OCI-LY7 (cell line): Measurements from ENCODE around the gene CXCL16. TPM values are rescaled to one million over a fixed set of nuclear protein-coding genes. Genes with fewer than 3 reads are reported as not detected.

Experiments
- BruUV-seq: library from RNA; stranded (reverse); fragments of 400-500 nt; replicated peaks from 2 replicates; lab custom pipeline; 2021; lab: Mats Ljungman, UMichigan
- CTCF ChIA-PET: fragments of 300-600 bp; sonication (Branson Sonifier 250); formaldehyde crosslinking; loops from one replicate; lab custom pipeline; 2022; ENCODE audit warnings: antibody characterized with exemption; ENCODE audit not compliant: unreplicated experiment; lab: Charles Lee
- POLR2A ChIA-PET: fragments of 300-600 bp; sonication (Branson Sonifier 250); formaldehyde crosslinking; loops from one replicate; lab custom pipeline; 2022; ENCODE audit warnings: antibody characterized with exemption; lab: Charles Lee
- DNase-seq: peaks from one replicate; pipeline ENCODE4 v3.0.0-alpha.2; 2015; ENCODE audit warnings: low spot score
- H2AFZ ChIP-seq: fragments of 200-600 bp; sonication (generic), shearing (Covaris generic); 2 replicates; pipeline ENCODE4 v1.6.1; 2014; ENCODE audit warnings: mild to moderate bottlenecking, antibody characterized with exemption, low read length, moderate library complexity
- H3K27ac ChIP-seq: fragments of 200-600 bp; sonication (generic); 2 replicates; pipeline ENCODE4 v1.5.1; 2014; ENCODE audit warnings: mixed run types, low read depth, mild to moderate bottlenecking, moderate library complexity, low read length, inconsistent platforms; ENCODE audit not compliant: poor library complexity, severe bottlenecking
- H3K36me3 ChIP-seq: fragments of 200-600 bp; sonication (generic); 2 replicates; pipeline ENCODE4 v1.6.1; 2014; ENCODE audit warnings: mild to moderate bottlenecking, antibody characterized with exemption, low read length, moderate library complexity, mixed read lengths; ENCODE audit not compliant: insufficient read depth
- H3K4me1 ChIP-seq: fragments of 200-600 bp; sonication (generic); 2 replicates; pipeline ENCODE4 v1.5.1; 2014; ENCODE audit warnings: mild to moderate bottlenecking, low read length; ENCODE audit not compliant: insufficient read depth, poor library complexity, severe bottlenecking
- H3K4me2 ChIP-seq: fragments of 200-600 bp; sonication (generic); 2 replicates; pipeline ENCODE4 v1.6.1; 2014; ENCODE audit warnings: mild to moderate bottlenecking, low read length
- H3K4me3 ChIP-seq: fragments of 200-600 bp; sonication (generic); 2 replicates; pipeline ENCODE4 v1.5.1; 2014; ENCODE audit warnings: mild to moderate bottlenecking, low read depth, low read length; ENCODE audit not compliant: poor library complexity, severe bottlenecking
- H3K79me2 ChIP-seq: fragments of 200-600 bp; sonication (generic); 2 replicates; pipeline ENCODE4 v1.6.1; 2016; ENCODE audit warnings: low read depth, mild to moderate bottlenecking, low read length, moderate library complexity, mixed read lengths; ENCODE audit not compliant: insufficient read depth
- H3K9me2 ChIP-seq: fragments of 200-600 bp; sonication (generic); 2 replicates; pipeline ENCODE4 v1.6.1; 2016; ENCODE audit warnings: mild to moderate bottlenecking, low read length, mixed read lengths; ENCODE audit not compliant: insufficient read depth
- H3K9me3 ChIP-seq: fragments of 200-600 bp; sonication (generic); 2 replicates; pipeline ENCODE4 v1.6.1; 2014; ENCODE audit warnings: mild to moderate bottlenecking, mixed run types, low read length, mixed read lengths
- H4K20me1 ChIP-seq: fragments of 200-600 bp; sonication (generic); 2 replicates; pipeline ENCODE4 v1.6.1; 2014; ENCODE audit warnings: mild to moderate bottlenecking, antibody characterized with exemption, low read length, moderate library complexity, mixed read lengths; ENCODE audit not compliant: insufficient read depth
- CTCF ChIP-seq: fragments of 200-600 bp; sonication (generic); conservative IDR thresholded peaks from 2 replicates; pipeline ENCODE4 v1.5.1; 2014; ENCODE audit warnings: mild to moderate bottlenecking, antibody characterized with exemption, low read length, moderate library complexity, mixed read lengths
- EZH2phosphoT487 ChIP-seq: fragments of 200-600 bp; sonication (generic); IDR thresholded peaks from 2 replicates; pipeline ENCODE4 v1.6.1; 2018; ENCODE audit warnings: low read depth, borderline replicate concordance, mild to moderate bottlenecking, mixed run types, antibody characterized with exemption, low read length, moderate library complexity, mixed read lengths
- intact Hi-C: fragments of 100-400 bp; cut with micrococcal nuclease; formaldehyde crosslinking; loops from one replicate; pipeline ENCODE4 v1.10.0; 2022; ENCODE audit not compliant: unreplicated experiment
- total RNA-seq, 2 experiments: library from RNA; depleted of rRNA in 1 of 2; stranded (reverse); fragments of >200 nt in 1 of 2; shearing (Covaris generic) in 1 of 2; gene quantifications; 2 replicates each; pipeline ENCODE4 v1.2.3, GENCODE V29; 2014 to 2022

The CXCL16 gene
- total RNA-seq, 2 experiments from 2014 or later: not detected

- H3K9me2 ChIP-seq: no peaks in the 10 kb centered on the region
- no peaks in the 10 kb centered on the region for H3K4me1 ChIP-seq
- H3K4me2 ChIP-seq: no peak overlapping the region
- intact Hi-C loops: no loop called here
- BruUV-seq: no TSS peak
- H3K79me2 ChIP-seq: no peaks in the 10 kb centered on the region
- H3K36me3 ChIP-seq: peaks cover 37% of the 10 kb centered on the region
- DNase-seq: no peak
- no peak overlapping the region for H3K4me3 ChIP-seq
- H3K27ac ChIP-seq: no peak overlapping the region
- ChIA-PET POLR2A (no interaction called here), CTCF (interaction anchor here (0.9 kb wide), 1 partner anchor 71 kb away, joined by 3 read pairs; no protein-coding TSS in a partner anchor)
- no peaks in the 10 kb centered on the region for H4K20me1 ChIP-seq
- TF ChIP-seq EZH2phosphoT487 (no peak), CTCF (no peak)
- H2AFZ ChIP-seq: no peak overlapping the region
- no peaks in the 10 kb centered on the region for H3K9me3 ChIP-seq
Observed at GRCh38 chr17:4721203-4722135, 18.3 kb downstream of the CXCL16 start.

GRCh38 chr17:4720787-4721186 is 18.9 kb downstream of the CXCL16 start:
- Histone ChIP-seq H3K4me2 (no peak overlapping the region), H3K36me3 (peaks cover 43% of the 10 kb centered on the region), H3K4me3 (no peak overlapping the region), H4K20me1 (no peaks in the 10 kb centered on the region), H3K9me3 (no peaks in the 10 kb centered on the region), H3K79me2 (no peaks in the 10 kb centered on the region), H2AFZ (no peak overlapping the region), H3K4me1 (no peaks in the 10 kb centered on the region), H3K27ac (no peak overlapping the region), H3K9me2 (no peaks in the 10 kb centered on the region)
- TSS peak; percentile 98 for BruUV-seq
- CTCF ChIA-PET: no interaction called here
- POLR2A ChIA-PET: no interaction called here
- intact Hi-C loops: no loop called here
- no peak for DNase-seq
- TF ChIP-seq EZH2phosphoT487 (no peak), CTCF (no peak)

GRCh38 chr17:4719684-4720221 is 20.0 kb downstream of the CXCL16 start:
- Histone ChIP-seq H3K9me3 (no peaks in the 10 kb centered on the region), H3K27ac (no peak overlapping the region), H4K20me1 (no peaks in the 10 kb centered on the region), H3K4me2 (no peak overlapping the region), H3K36me3 (peaks cover 51% of the 10 kb centered on the region), H3K4me3 (no peak overlapping the region), H3K79me2 (no peaks in the 10 kb centered on the region), H3K9me2 (no peaks in the 10 kb centered on the region), H2AFZ (no peak overlapping the region), H3K4me1 (peaks cover 5% of the 10 kb centered on the region)
- DNase-seq: no peak
- POLR2A ChIA-PET: no interaction called here
- intact Hi-C loops: no loop called here
- no peak for TF ChIP-seq CTCF
- TF ChIP-seq EZH2phosphoT487: no peak
- CTCF ChIA-PET: no interaction called here
- BruUV-seq: no TSS peak
